GM21619 (cell line): ENCODE data around the gene PTCD2.

Source experiments
- ATAC-seq: cut with Tn5 transposase; IDR thresholded peaks from one replicate; pipeline ENCODE4 v1.9.1; 2021; ENCODE audit not compliant: unreplicated experiment

PTCD2 gene

GRCh38 chr5:72338689-72339209 lies 18.6 kb downstream of the PTCD2 start:
- ATAC-seq, result no peak

GRCh38 chr5:72346398-72346797 lies 26.2 kb downstream of the PTCD2 start:
- ATAC-seq, result no peak

- no peak for ATAC-seq
Observed at GRCh38 chr5:72347801-72348308, 27.7 kb downstream of the PTCD2 start.

- no peak for ATAC-seq
Observed at GRCh38 chr5:72351376-72351775, 31.2 kb downstream of the PTCD2 start.

- ATAC-seq, result no peak
Observed at GRCh38 chr5:72352616-72353015, 32.4 kb downstream of the PTCD2 start.

GRCh38 chr5:72353046-72353445 lies 32.9 kb downstream of the PTCD2 start:
- no peak for ATAC-seq

- ATAC-seq, result no peak
Observed at GRCh38 chr5:72355706-72356299, 35.6 kb downstream of the PTCD2 start.

GRCh38 chr5:72356361-72356760 lies 36.2 kb downstream of the PTCD2 start:
- ATAC-seq, result no peak

- no peak for ATAC-seq
Observed at GRCh38 chr5:72358925-72359324, 38.8 kb downstream of the PTCD2 start.

- no peak for ATAC-seq
Observed at GRCh38 chr5:72359886-72360285, 39.7 kb downstream of the PTCD2 start.

GRCh38 chr5:72363166-72363802 lies 43.1 kb downstream of the PTCD2 start:
- no peak for ATAC-seq

GRCh38 chr5:72364171-72364570 lies 44.0 kb downstream of the PTCD2 start:
- no peak for ATAC-seq

- ATAC-seq, result no peak
Observed at GRCh38 chr5:72364951-72365350, 44.8 kb downstream of the PTCD2 start.

GRCh38 chr5:72366324-72366976 lies 46.3 kb downstream of the PTCD2 start:
- peak; percentile 81 for ATAC-seq

- no peak for ATAC-seq
Observed at GRCh38 chr5:72368271-72368670, 48.1 kb downstream of the PTCD2 start.

- ATAC-seq, result no peak
Observed at GRCh38 chr5:72369301-72369700, 49.1 kb downstream of the PTCD2 start.

GRCh38 chr5:72369711-72370110 lies 49.5 kb downstream of the PTCD2 start:
- ATAC-seq, result no peak

- ATAC-seq, result no peak
Observed at GRCh38 chr5:72372331-72372730, 52.2 kb downstream of the PTCD2 start.

GRCh38 chr5:72372923-72373322 lies 52.8 kb downstream of the PTCD2 start:
- ATAC-seq, result no peak

GRCh38 chr5:72374844-72375243 lies 54.7 kb downstream of the PTCD2 start:
- ATAC-seq, result no peak

- no peak for ATAC-seq
Observed at GRCh38 chr5:72376381-72376780, 56.2 kb downstream of the PTCD2 start.
